ENCODE data around the gene TRIM63. TPM values are rescaled to one million over a fixed set of nuclear protein-coding genes. Genes with fewer than 3 reads are reported as not detected.
"Not testable (repeated sequence)": the region's sequence is repeated elsewhere in the genome, so short reads cannot be mapped to it uniquely, and the experiment has no call there.

Gene TRIM63
- total and polyA plus RNA-seq, 2 donors (not counting 3 experiments of a cell fraction or from before 2014, with no cell fraction given), result not detected

GRCh38 chr1:26102119-26102518 is 34.7 kb upstream of the TRIM63 start:
- CTCF ChIA-PET, result interaction anchor here (1.0 to 5.4 kb wide), 11 partner anchors 32 to 315 kb away, joined by 3 to 192 read pairs (median 6); partner anchors contain the start of genes CEP85 and ZNF593
- TF ChIP-seq CTCF (IDR thresholded peaks at IDR 0.05; ENCODE audit: extremely low read depth in 1 of 2, insufficient read depth in 1 of 2, low read depth in 1 of 2, low read length in 2 of 2) (no peak), POLR2AphosphoS5 (IDR thresholded peaks at IDR 0.05; ENCODE audit: insufficient read depth, low read depth, low read length) (no peak), GATA2 (IDR thresholded peaks at IDR 0.05; ENCODE audit: insufficient read depth, insufficient read length, low read depth, low read length) (no peak), MYC (IDR thresholded peaks at IDR 0.05; ENCODE audit: low read depth, low read length) (no peak), MAX (IDR thresholded peaks at IDR 0.05; ENCODE audit: insufficient read depth, insufficient read length) (no peak), JUN (IDR thresholded peaks at IDR 0.05; ENCODE audit: borderline replicate concordance, insufficient read depth, insufficient read length, low read depth) (no peak), EZH2 (IDR thresholded peaks at IDR 0.05; ENCODE audit: borderline replicate concordance, low read depth, low read length, severe bottlenecking) (no peak), POLR2A (IDR thresholded peaks at IDR 0.05; ENCODE audit: low read depth, low read length) (no peak), FOS (IDR thresholded peaks at IDR 0.05; ENCODE audit: borderline replicate concordance, insufficient read depth, low read length) (no peak)

DNA sequence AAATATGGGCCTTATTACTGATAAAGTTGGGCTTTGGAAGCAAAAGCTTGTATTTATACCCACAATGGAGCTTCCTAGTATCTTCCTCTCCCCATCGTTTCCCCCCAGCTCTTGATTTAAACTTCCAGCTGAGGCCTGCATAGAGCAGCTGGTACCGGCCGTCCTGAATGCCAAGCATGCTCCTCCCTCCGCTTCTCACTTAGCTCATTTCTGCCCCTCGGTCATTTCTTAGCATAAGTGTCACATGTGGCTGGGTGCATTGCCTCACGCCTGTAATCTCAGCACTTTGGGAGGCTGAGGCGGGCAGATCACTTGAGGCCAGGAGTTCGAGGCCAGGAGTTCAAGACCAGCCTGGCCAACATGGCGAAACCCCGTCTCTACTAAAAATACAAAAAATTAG is 32.8 kb upstream of the TRIM63 start:
- DNase-seq (ENCODE audit: low read depth, low spot score); H3K9ac ChIP-seq (replicated peaks; ENCODE audit: extremely low read depth, insufficient read depth, low read length); dilution Hi-C loops (cut with MboI; ENCODE audit: extremely low pct_ligation_motif_present, low sequenced_read_pairs): not testable (repeated sequence)

More at GRCh38 chr1:26102119-26102518, 34.7 kb upstream of the TRIM63 start:
- Histone ChIP-seq H3K4me3 (replicated peaks in 1 of 3; ENCODE audit: insufficient read depth in 1 of 3, low read depth in 1 of 3, low read length in 3 of 3) (no peak overlapping the region), H3K36me3 (ENCODE audit: control insufficient read depth in 2 of 2, extremely low read depth in 1 of 2, insufficient read depth in 2 of 2, low read length in 2 of 2) (no peaks in the 10 kb centered on the region), H3K27ac (ENCODE audit: insufficient read depth, low read depth, low read length) (peak overlapping the region; percentile 58), H3K4me1 (ENCODE audit: control insufficient read depth, extremely low read depth, insufficient read depth, low read length) (peaks cover 30% of the 10 kb centered on the region), H3K4me2 (ENCODE audit: insufficient read depth, low read length) (no peak overlapping the region), H4K20me1 (replicated peaks; ENCODE audit: control insufficient read depth, extremely low read depth, insufficient read depth, low read length) (no peaks in the 10 kb centered on the region), H2AFZ (ENCODE audit: low read depth, low read length) (peak overlapping the region; percentile 17), H3K79me2 (ENCODE audit: control insufficient read depth, insufficient read depth, low read length) (no peaks in the 10 kb centered on the region), H3K9me1 (replicated peaks; ENCODE audit: control insufficient read depth, extremely low read depth, insufficient read depth, low read length) (no peaks in the 10 kb centered on the region), H3K9ac (replicated peaks; ENCODE audit: extremely low read depth, insufficient read depth, low read length) (no peak overlapping the region), H3K9me3 (replicated peaks; ENCODE audit: control insufficient read depth, insufficient read depth, low read length) (no peaks in the 10 kb centered on the region), H3K27me3 (ENCODE audit: control insufficient read depth in 2 of 2, insufficient read depth in 2 of 2, low read length in 2 of 2) (no peaks in the 10 kb centered on the region)
- DNase-seq (ENCODE audit: low read depth, low spot score) (no peak), FAIRE-seq (no peak)
- dilution Hi-C loops (cut with MboI; ENCODE audit: extremely low pct_ligation_motif_present, low sequenced_read_pairs), result no loop called here
- POLR2A ChIA-PET, result interaction anchor here (1.3 kb wide), 1 partner anchor 66 kb away, joined by 3 read pairs; no protein-coding TSS in a partner anchor
- intact Hi-C loops (cut with micrococcal nuclease), result loop anchor here (10.0 kb wide), 1 partner anchor 293 kb away; no protein-coding TSS in a partner anchor
- TSS peak; percentile 17 for BruUV-seq (replicated peaks)

More for the DNA sequence above, 32.8 kb upstream of the TRIM63 start:
- CTCF ChIA-PET, result interaction anchor here (0.8 to 1.8 kb wide), 6 partner anchors 27 to 317 kb away, joined by 3 to 4 read pairs (median 3); no protein-coding TSS in a partner anchor
- H3K36me3 ChIP-seq (ENCODE audit: control insufficient read depth in 2 of 2, extremely low read depth in 1 of 2, insufficient read depth in 2 of 2, low read length in 2 of 2); POLR2A ChIA-PET; BruUV-seq (replicated peaks); H3K9me1 ChIP-seq (replicated peaks; ENCODE audit: control insufficient read depth, extremely low read depth, insufficient read depth, low read length); H2AFZ ChIP-seq (ENCODE audit: low read depth, low read length); H3K27me3 ChIP-seq (ENCODE audit: control insufficient read depth in 2 of 2, insufficient read depth in 2 of 2, low read length in 2 of 2); H3K9me3 ChIP-seq (replicated peaks; ENCODE audit: control insufficient read depth, insufficient read depth, low read length); H3K4me2 ChIP-seq (ENCODE audit: insufficient read depth, low read length); FAIRE-seq; H3K79me2 ChIP-seq (ENCODE audit: control insufficient read depth, insufficient read depth, low read length); H4K20me1 ChIP-seq (replicated peaks; ENCODE audit: control insufficient read depth, extremely low read depth, insufficient read depth, low read length); H3K27ac ChIP-seq (ENCODE audit: insufficient read depth, low read depth, low read length); H3K4me3 ChIP-seq (replicated peaks in 1 of 3; ENCODE audit: insufficient read depth in 1 of 3, low read depth in 1 of 3, low read length in 3 of 3): not testable (repeated sequence)
- peaks cover 30% of the 10 kb centered on the region for H3K4me1 ChIP-seq (ENCODE audit: control insufficient read depth, extremely low read depth, insufficient read depth, low read length)
- intact Hi-C loops (cut with micrococcal nuclease), result loop anchor here (10.0 kb wide), 1 partner anchor 295 kb away; no protein-coding TSS in a partner anchor
